ENCODE measurements around the gene RNF144B.
"Not testable (repeated sequence)": the region's sequence is repeated elsewhere in the genome, so short reads cannot be mapped to it uniquely, and the experiment has no call there.

RNF144B gene

DNA sequence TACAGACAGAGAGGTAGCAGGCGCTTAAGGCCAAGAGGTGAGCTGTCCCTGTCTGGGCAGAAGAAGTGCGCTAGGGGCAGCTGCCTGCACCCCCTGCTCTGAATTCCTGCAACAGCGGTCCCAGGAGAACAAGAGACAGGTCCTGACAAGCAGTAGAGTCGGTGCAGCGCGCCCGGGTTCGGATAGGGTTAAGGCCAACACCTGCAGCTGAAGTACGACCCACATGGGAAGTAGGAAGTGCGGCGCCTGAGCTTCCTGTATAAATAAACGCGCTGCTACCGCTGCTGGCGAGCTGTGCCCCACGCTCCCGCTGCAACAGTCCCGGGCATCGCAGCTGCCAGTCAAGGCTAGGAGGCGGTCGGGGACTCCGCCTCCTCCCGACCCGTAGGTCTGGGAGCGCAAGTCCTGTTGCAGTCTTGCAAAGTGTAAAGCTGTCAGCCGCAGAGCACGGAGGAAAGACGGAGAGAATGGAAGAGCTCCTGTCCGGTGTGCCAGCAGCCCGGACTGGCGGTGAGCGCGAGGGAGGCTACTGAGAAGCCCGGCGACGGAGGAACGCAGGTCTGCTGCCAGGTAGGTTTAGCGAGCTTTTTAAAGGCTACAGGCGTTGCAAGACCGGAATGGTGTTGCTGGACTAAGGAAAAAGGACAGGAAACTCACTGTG is at the start of gene RNF144B:
RNF144B (plus strand) TSS at position 290 of the 661 bp plus-strand sequence. CDS start 12,185 bp downstream, outside the sequence.
- peak; percentile 49 to 56 for DNase-seq

DNA sequence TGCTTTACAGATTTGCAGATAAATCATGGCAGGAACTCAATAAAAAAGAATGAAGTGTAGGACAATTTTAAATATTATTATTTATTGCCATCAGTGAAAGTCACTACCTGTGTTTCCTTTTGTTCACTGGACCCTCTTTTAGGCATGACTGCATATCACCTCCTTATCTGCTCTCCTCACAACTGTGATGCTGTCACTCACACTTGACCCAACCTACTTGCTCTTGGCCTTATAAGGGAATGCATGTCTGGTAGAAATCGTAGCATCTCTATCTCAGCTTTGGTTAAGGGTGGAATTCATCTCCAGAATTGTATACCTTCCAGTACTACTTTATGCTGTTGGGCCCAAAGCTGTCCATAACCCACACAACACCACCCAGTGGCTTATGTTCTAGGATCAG is 47.6 kb upstream of the RNF144B start:
- DNase-seq = no peak

DNA sequence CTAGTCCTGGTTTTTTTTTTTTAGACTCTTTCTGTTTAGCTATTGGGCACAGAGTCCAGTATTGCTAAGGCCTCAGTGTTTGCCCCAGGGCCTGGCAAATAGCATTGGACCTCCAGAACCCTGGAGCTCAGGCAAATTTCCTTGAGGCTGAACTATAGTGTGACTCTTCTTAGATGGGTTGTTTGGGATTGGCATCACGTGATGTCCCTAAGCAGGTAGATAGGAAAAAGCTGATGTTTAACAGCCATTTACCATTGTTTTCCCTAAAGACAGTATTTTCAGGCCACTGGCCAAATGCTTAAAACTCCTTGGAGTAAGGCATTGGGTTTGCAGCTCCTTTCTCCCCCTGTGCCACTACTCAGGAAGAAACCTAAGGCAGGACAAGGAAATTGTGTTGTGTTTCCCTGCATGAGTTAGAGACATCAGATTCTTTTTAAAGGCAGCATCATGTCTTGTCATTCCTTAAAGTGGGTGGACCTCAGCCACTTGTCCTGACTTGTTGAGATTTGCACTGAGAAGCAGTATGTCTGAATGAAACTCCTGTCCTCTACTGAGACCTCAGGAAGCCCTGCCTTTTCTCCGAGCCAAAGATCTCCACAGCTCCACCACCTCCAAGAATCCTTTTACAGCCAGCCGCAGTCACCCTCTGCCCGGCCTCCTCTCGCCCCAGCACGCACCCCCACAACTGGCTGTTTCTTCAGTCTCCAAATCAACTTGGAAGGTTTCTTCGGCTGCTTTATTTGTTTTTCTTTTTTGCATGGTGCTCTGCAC is 46.2 kb upstream of the RNF144B start:
- DNase-seq = no peak

DNA sequence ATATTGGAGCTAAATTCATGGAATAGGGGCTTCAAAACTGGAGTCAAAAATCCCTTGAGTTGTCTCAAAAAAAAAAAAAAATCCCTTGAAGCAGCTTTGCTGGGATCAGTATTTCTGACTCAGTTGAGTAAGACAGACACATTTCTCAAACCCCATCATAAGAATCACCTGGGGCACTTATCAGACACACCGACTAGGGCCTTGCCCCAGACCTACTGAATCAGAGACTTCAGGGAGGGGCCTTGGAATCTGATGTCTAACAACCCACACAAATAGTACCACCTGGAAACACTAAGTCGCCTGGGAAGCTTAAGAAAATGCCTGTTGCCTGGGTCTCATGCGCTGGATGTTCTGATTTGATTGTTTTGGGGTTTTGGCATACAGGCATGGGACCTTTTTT is 44.9 kb upstream of the RNF144B start:
- DNase-seq = no peak

DNA sequence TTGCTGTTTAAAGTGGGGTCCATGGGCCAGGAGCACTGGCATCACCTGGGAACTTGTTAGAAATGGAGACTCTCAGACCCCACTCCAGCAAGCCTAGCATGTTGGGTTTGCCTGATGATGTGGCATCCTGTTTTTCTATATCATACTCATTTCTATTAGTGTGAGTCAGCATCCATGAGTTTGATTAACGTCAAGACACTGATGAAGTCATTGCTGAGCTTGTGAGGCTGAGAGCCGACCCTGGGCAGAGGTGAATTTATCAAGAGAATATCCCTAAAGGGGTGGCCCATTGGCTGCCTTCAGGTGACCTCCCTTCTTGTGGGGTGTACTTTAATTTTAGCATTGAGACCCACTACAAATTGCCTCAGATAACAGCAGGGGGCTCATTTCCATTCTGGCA is 43.4 kb upstream of the RNF144B start:
- DNase-seq = no peak

DNA sequence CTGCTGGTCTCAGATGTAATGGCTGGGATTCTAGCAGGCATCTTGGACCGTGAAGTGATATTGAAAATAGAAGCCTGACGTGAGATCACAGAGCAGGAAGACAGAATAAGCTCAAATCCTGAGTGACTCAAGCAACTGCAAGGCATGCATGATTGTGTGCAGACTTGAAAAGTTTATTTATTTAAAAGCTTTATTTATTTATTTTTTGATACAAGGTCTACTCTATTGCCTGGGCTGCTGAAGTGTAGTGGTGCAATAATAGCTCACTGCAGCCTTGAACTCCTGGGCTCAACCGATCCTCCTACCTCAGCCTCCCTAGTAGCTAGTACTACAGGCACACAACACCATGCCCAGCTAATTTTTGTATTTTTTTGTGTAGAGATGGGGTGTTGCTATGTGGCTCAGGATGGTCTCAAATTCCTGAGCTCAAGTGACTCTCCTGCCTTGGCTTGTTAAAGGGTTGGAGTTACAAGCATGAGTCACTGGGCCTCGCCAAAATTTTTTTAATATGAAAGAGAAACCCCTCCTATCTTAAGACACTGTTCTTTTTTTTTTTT is 40.1 kb upstream of the RNF144B start:
- no peak for DNase-seq

DNA sequence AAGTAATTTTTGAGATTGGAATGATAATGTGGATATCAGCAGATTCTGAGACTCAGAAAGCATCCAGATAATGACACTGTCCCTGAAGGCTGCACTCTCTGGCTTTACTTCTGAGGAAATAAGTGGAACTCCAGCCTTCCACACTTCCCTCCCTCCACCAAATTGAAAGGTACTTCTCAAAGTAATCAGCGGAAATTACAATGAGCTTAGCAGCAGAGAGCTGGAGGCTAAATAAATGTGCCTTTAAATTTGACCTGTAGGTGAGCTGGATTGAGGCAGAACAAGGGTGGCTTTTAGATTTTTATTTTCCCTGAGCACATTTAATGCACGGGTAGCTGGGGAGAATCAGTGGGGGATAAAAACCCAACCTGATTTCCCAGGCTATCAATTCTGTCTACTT is 39.3 kb upstream of the RNF144B start:
- no peak for DNase-seq

DNA sequence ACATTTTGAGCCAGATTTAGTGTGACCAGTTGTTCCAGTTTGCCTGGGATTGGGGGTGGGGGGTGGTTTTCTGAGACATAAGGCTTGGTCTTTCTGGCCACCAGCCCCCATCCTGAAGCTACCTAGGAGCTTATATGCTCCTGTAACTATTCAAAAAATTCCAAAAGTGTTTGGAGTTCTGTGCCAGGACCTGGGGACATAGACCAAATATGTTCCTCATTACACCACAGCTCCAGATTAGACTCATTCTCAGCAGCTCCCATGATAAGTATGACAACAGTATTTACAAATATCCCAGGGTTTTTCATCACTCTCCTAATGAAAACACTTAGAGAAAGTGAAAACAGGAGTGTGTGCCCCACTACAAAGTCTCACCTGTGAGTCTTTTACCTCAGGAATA is 37.8 kb upstream of the RNF144B start:
- DNase-seq = no peak

DNA sequence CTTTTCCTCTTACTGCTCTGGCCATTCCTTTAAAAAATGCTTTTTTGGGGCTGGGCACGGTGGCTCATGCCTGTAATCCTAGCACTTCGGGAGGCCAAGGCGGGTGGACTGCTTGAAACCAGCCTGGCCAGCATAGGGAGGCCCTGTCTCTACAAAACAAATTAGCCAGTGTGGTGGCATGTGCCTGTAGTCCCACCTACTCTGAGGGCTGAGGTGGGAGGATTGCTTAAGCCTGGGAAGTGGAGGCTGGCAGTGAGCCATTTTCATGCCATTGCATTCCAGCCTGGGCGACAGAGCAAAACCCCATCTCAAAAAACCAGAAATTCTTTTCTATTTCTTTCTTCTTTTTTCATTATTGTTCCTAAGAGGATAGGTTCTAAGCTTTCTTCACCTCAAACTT is 36.9 kb upstream of the RNF144B start:
- DNase-seq = no peak

DNA sequence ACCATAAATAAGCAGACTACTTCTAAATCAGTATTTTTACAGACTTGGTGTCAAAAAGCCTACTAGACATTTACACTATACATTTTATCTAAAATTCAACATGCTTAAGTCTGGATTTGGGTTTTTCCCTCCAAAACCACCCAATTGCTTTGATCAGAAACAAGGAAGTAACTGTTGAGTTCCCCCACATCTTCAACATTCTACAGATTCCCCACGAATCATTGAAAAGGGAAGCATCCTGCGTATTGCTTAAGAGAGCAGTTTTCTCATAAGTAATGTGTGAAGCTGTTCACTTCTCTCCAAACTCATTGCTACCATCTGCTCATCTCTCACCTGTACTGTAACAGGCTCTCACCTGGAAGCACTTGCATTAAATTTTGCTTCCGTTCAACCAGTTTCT is 36.4 kb upstream of the RNF144B start:
- peak in 1 of 2 donors; percentile 15 for DNase-seq

DNA sequence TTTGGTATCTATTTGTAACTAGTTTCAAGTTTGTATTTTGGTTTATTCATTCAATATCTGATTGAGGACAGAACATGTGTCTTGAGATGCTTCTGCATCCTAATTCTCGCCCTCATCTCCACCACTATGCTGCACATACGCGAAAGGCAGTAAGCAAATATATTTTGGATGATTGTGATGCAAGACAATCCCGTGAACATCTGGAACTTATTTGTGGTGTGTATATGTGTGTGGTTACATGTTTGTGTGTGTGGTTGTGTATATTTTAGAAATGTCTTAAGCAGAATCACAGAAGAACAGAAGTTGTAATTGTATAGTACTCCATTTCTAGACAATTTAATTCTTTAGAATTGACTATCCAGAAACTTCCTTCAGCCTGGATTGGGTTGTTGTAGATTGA is 35.1 kb upstream of the RNF144B start:
- DNase-seq = no peak

DNA sequence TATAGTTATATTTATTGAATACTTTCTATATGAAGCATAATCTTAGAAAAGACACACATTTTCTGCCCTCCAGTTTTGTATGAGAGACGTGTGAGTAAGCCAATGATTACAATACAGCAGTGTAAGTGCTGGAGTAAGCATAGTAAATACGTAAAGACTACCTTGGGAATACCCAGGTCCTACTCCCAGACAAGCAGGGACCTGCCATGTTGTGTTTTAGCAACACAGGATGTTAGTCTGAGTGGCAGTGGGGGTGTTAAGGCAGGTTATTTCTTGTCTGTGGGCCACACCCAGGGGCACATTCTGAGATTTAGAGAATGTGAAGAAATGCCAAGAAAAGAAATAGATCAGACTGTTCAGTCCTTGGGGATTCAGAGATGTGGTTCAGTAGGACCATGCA is 34.3 kb upstream of the RNF144B start:
- no peak for DNase-seq

DNA sequence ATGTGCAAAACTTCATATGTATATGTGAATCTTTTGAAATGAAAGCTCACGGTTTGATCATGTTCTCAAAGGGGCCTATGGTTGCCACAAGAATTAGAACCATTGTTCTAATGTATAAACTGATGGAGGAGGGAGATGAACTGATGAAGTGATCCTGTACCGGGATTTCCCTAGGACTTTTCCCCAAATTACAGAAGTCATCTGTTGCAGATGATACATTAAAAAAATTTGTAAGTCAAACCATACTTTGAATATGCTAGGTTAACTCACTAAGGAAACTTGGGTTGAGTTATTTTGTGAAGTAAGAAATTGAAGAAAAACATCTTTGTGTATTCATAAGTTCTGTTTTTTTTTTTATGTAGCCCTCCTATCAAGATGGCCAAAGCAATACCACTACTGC is 33.9 kb upstream of the RNF144B start:
- no peak for DNase-seq

DNA sequence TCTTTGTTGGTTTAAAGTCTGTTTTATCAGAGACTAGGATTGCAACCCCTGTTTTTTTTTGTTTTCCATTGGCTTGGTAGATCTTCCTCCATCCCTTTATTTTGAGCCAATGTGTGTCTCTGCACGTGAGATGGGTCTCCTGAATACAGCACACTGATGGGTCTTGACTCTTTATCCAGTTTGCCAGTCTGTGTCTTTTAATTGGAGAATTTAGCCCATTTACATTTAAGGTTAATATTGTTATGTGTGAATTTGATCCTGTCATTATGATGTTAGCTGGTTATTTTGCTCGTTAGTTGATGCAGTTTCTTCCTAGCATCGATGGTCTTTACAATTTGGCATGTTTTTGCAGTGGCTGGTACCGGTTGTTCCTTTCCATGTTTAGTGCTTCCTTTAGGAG is 29.6 kb upstream of the RNF144B start:
- not testable (repeated sequence) for DNase-seq

DNA sequence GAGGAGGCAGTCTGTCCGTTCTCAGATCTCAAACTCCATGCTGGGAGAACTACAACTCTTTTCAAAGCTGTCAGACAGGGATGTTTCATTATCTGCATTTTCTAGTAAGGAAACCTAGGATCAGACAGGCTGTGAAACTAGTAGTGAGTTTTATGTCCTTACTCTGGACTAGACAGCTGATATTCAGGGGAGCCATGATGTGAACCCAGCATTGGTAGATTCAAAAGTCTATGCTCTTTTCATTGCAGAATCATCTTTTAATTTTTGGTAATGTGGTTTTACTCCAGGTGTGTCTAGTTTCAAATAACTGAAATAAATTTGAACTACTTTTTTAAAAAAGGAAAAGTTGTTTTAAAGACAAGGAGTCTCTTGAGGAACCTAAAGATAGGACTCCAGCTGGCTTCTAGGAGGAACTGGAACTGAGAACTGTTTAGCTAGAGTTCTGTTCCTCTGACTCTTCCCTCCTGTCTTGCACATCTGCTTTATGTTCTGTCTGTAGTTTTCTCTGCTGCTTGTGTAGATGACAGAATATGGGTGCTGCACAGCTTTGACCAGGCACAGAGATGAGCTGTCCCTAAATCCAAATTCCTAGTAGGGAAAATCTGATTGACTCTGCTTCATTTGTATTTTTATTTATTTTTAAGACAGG is 27.8 kb upstream of the RNF144B start:
- peak in 1 of 2 donors; percentile 40 for DNase-seq

DNA sequence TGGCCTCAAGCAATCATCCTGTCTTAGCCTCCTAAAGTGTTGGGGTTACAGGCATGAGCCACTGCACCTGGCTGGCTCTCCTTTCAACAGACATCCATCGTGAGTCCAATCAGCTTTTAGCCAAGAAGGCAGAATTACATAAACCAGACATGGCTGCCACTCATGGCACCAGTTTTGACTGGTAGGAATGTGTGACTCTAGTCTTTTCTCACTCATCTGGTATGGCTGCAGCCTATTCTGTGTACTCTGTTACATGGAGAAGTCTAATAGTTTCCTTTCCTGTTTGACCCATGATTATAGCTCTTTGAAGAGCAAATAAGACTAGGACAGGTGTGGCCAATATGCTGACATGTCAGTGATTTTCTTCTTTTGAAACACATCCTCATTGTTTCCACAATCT is 27.0 kb upstream of the RNF144B start:
- DNase-seq = no peak

DNA sequence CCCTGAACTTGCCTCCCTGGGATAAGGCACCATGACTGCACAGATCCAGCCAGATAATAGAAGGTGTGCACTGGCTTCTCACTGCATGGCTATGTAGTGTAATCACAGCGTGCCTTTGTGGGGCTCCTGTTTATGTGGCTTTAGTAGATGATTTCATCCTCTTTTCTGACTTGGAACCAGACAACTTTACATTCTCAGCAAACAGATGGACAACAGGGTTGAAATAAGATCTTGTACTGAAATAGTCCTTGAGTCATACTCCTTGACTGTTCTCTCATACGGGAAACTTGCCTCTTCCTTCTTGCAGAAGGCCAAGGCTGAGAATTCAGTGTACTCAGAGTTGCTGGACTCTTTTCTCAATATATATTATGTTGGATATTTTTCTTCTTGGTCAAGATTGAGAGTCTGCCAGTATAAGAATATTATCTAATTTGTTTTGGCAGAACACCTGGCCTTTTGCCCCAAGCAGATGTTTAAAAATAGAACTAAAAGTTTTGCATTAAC is 25.0 kb upstream of the RNF144B start:
- peak in 1 of 2 donors; percentile 38 for DNase-seq

DNA sequence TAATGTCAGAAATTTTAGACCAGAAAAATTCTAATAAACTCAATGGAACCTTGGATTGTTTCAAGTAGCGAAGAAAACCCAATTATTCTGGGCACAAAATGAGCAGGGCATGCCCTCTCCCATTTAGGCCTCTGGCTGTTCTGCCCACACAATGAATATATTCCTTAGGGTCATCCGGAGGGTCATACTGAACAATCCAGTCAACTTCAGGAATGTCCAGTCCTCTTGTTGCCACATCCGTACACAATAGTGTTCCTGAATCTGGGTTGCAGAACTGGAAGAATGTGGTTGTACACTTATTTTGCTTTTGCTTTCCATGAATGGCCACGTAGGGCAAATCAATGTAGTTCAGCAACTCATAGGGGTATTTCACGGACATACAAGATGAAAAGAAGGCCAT is 23.4 kb upstream of the RNF144B start:
- no peak for DNase-seq

DNA sequence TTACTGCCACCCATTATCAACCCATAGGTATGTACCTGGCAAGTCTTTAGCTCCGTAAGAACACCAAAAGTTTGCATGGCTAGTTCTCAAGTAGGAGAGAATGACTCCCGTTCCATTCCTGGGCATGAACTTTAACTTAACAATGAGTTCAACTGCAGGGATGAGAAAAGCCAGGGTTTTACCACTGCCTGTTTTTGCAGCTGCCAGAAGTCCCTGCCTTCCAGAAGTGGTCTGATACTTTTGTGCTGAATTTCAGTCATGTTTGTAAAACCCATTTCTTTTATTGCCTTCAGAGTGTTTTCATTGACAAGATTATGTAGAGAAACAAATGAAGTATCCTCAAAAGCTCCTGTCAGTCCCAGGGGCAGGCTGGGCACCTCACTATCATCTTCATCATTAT is 22.6 kb upstream of the RNF144B start:
- DNase-seq = not testable (repeated sequence)

DNA sequence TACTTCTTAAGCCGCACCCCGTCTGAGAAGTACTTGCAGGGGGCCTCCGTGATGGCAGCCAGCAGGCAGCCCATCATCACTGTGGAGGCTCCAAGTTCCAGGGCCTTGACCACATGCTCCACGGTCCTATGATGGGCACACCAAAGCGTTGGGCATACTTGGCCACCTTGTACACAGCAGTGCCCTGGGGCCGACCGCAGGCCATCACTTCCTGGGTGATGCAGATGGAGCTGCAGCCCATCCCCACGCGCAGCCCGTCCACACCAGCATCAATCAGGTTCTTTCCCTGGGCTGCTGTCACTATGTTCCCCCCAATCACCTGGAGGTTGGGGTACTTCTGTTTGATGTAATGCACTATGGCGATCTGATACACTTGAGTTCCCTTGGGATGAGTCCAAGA is 19.8 kb upstream of the RNF144B start:
- no peak for DNase-seq

DNA sequence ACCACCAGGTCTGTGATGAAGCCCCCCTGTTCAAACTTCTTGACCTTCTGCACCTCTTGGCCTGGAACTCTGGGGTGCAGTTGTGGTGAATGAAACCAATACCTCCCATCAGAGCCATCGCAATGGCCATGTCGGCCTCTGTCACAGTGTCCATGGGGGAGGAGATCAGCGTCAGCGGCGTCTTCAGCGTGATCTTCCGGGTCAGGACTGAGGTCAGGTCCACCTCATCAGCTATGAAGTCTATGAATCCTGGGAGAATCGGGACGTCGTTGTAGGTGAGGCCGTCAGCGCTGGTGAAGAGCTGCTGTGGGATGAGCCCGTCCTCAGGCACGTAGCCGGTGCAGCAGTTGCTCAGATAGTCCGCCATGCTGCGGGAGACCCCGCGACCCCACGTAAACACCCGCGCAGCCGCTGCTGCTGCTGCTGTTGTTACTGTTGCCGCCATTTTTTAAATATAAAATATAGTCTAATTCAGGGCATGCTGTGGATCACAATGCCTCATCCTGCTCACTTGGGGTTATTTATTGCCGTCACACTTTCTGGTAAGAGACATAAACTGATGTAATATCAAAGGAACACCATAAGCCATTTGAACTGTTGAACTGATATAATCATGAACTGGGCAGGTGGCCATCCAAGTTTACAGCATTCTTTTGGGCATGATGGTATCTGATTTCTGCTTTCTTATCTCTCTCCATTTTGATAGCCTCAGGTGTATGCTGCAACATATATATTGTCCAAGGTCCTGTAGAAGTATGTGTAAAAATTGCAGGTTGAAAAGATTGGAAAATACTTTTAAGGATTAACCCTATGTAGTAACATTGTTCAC is 18.7 kb upstream of the RNF144B start:
- DNase-seq = no peak

DNA sequence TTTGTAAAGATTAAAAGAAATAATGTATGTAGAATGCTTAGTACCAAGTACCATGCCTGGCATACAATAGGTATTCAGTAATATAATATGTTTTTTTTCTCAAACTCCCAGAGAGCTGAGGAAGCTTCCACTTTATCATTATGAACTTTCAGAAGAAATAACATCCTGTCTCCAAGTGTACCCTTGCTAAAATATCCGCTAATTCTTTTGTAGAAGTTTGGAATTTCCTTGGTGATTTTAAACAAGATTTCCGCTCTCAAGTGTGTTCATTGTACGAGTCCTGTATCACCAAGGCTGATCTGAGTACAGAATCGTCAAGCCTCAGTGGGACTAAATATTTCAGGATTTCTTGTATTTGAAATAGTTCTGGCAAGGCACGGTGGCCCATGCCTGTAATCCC is 16.1 kb upstream of the RNF144B start:
- no peak for DNase-seq

DNA sequence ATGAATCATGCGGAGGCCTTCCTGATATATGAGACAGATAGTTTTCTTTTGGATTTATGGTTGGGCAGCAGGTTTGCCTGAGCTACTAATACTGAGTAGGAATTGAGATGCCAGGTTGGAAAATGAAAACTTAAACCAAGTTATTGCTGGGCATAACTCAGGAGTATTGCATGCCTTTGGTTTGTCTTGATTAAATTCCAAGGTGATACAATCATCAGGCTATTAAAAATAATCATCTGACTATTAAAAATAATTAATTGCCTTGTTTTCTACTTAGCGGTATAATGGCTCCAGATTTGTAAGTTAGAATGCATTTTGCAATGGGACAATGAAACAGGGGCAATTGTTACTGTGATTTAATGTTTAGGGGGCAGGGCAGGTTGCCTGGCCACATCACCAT is 15.5 kb upstream of the RNF144B start:
- no peak for DNase-seq
